ENCODE results near the gene DAPK1. TPM values are rescaled to one million over a fixed set of nuclear protein-coding genes. Genes with fewer than 3 reads are reported as not detected.

Gene DAPK1
- polyA plus RNA-seq, 2 of the 4 experiments (the other 2 are of a cell fraction) = 55.2 to 67.2 TPM

DNA sequence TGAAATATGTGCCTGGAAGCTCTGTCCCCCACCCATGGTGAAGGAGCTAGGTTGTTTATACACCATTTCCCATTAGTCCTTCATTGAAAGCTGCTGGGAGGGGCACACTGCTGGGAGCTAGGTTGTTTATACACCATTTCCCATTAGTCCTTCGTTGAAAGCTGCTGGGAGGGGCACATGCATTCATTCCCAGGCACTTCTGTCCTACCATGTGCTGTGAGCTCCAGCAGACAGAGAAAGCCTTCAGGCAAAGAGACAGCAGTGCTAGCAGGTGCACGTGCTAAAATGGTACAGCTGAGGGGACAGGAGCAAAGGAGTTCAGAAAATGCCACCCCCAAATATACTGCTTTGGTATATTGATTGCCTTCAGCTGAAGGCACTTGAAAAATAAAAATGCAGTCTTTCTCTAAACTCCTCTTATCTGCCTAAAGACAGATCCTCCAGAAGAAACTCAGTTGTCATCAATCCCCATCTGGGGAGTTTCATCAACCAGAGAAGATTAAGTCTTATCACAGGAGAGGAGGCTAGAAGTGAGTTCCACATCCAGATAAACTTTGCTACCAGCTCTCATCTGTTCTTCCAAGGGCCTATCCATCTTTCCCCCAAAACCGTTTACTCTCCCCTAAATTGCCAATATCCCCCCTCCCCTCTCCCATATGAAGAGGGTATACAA, 27.7 kb upstream of the DAPK1 start:
- 52% methylated on average over 3 of the region's 3 CpGs for WGBS (ENCODE audit: missing lambda C conversion rate)
- ChIA-PET CTCF (interaction anchor here (1.1 kb wide), 1 partner anchor 8 kb away, joined by 3 read pairs; no protein-coding TSS in a partner anchor), POLR2A (no interaction called here)
- no peak for TF ChIP-seq ZC3H11A (IDR thresholded peaks at IDR 0.05)
- no peak for TF ChIP-seq EHMT2 (IDR thresholded peaks at IDR 0.05; ENCODE audit: low read depth)
- TF ChIP-seq REST (IDR thresholded peaks at IDR 0.05) = no peak
- TF ChIP-seq CEBPB (IDR thresholded peaks at IDR 0.05) = no peak
- no peak for TF ChIP-seq HOXA7 (CRISPR knock-in tag; IDR thresholded peaks at IDR 0.05)
- TF ChIP-seq JUN (IDR thresholded peaks at IDR 0.05) = no peak
- no peak for TF ChIP-seq PHF8 (IDR thresholded peaks at IDR 0.05; ENCODE audit: borderline replicate concordance, low read depth)
- TF ChIP-seq RCOR1 (IDR thresholded peaks at IDR 0.05; ENCODE audit: low read depth, low read length) = no peak
- no peak for TF ChIP-seq ESRRA (IDR thresholded peaks at IDR 0.05; ENCODE audit: borderline replicate concordance, low read length)
- TF ChIP-seq, protein P1, sequence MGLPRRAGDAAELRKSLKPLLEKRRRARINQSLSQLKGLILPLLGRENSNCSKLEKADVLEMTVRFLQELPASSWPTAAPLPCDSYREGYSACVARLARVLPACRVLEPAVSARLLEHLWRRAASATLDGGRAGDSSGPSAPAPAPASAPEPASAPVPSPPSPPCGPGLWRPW (IDR thresholded peaks at IDR 0.05) = no peak
- TF ChIP-seq KDM5A (IDR thresholded peaks at IDR 0.05) = no peak
- no peak for TF ChIP-seq RFX5 (IDR thresholded peaks at IDR 0.05)
- no peak for TF ChIP-seq BCL3 (IDR thresholded peaks at IDR 0.05)
- TF ChIP-seq USF2 (IDR thresholded peaks at IDR 0.05) = no peak
- ATAC-seq = no peak
- FAIRE-seq = no peak
- no peak overlapping the region for H3K4me2 ChIP-seq
- no peak overlapping the region for H3K4me3 ChIP-seq
- H3K9me3 ChIP-seq = no peaks in the 10 kb centered on the region
- no peaks in the 10 kb centered on the region for H3K4me1 ChIP-seq
- DNase-seq (ENCODE audit: low read depth in 1 of 2, low spot score in 1 of 2) = no peak
- H3K27ac ChIP-seq = no peak overlapping the region

DNA sequence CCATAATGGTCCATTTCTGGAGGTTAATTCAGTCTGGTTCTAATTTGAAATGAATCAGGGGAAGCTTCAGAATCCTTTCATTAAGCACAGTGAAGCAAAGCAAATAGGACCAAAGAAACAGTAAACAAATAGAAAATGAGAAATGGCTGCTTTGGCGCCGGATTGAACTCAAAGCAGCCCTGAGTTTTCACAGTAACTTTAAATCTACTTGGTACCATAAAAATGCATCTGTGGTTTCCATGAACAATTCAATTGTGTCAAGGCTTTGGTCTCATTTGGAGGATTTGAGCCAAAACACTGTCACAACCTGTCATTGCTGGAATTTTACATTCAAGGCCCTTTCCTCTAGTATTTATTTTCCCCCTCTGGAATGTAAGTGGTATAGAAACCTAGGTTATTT, 25.9 kb upstream of the DAPK1 start:
- H3K4me2 ChIP-seq = no peak overlapping the region
- DNase-seq (ENCODE audit: low read depth in 1 of 2, low spot score in 1 of 2) = no peak
- no peak for ATAC-seq
- no peak for FAIRE-seq
- ChIA-PET POLR2A (no interaction called here), CTCF (interaction anchor here (0.6 to 0.7 kb wide), 3 partner anchors 240 to 1864 kb away, joined by 3 to 4 read pairs (median 3); no protein-coding TSS in a partner anchor)
- H3K4me1 ChIP-seq = no peaks in the 10 kb centered on the region
- H3K4me3 ChIP-seq = no peak overlapping the region
- no peaks in the 10 kb centered on the region for H3K9me3 ChIP-seq
- 72% methylated on average over 2 of the region's 2 CpGs for WGBS (ENCODE audit: missing lambda C conversion rate)
- H3K27ac ChIP-seq = no peak overlapping the region
- TF ChIP-seq POLR2A (IDR thresholded peaks at IDR 0.05; ENCODE audit: low read length) (no peak), HDAC2 (IDR thresholded peaks at IDR 0.05) (no peak), HEYL (CRISPR knock-in tag; IDR thresholded peaks at IDR 0.05) (no peak), TP53 (CRISPR knock-in tag; IDR thresholded peaks at IDR 0.05) (no peak), ELK1 (IDR thresholded peaks at IDR 0.05; ENCODE audit: low read depth, low read length) (no peak), ZNF302 (CRISPR knock-in tag; IDR thresholded peaks at IDR 0.05) (no peak), CBX2 (IDR thresholded peaks at IDR 0.05; ENCODE audit: borderline replicate concordance, low read depth) (no peak), HOXB13 (CRISPR knock-in tag; IDR thresholded peaks at IDR 0.05; ENCODE audit: low read depth) (no peak), TFCP2L1 (CRISPR knock-in tag; IDR thresholded peaks at IDR 0.05) (no peak), REST (IDR thresholded peaks at IDR 0.05) (no peak), FOSL2 (IDR thresholded peaks at IDR 0.05) (no peak), FOSL2 (CRISPR knock-in tag; IDR thresholded peaks at IDR 0.05) (no peak)
- TF ChIP-seq, protein P2, sequence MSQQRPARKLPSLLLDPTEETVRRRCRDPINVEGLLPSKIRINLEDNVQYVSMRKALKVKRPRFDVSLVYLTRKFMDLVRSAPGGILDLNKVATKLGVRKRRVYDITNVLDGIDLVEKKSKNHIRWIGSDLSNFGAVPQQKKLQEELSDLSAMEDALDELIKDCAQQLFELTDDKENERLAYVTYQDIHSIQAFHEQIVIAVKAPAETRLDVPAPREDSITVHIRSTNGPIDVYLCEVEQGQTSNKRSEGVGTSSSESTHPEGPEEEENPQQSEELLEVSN (IDR thresholded peaks at IDR 0.05; ENCODE audit: borderline replicate concordance, low read depth) = no peak

All from A549 (cell line).